ENCODE measurements around the gene LRRTM4. TPM values are rescaled to one million over a fixed set of nuclear protein-coding genes. Genes with fewer than 3 reads are reported as not detected.

LRRTM4 gene
- total and polyA plus RNA-seq, 2 of the 13 experiments (the other 11 are each of a cell fraction or from before 2014, with no cell fraction given): 1.2 TPM

DNA sequence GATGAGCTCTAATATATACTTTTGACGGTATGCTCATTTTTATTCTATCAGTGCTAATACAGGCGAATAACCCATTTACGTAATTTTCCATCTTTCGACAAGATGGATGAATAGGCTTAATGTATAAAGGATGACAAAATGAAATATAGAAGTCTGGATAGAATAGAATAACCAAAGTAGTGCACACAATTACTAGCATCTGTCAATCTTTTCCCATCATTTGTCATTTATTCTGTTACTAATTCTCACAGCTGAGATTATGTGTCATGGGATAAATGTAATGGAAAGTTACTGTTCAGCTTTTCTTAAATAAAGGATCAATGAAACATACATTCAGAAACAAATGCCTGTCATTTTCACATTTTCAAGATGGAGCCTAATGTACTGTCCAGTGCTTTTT lies 548.6 kb downstream of the LRRTM4 start:
- TF ChIP-seq ZNF337 (CRISPR knock-in tag; IDR thresholded peaks at IDR 0.05; ENCODE audit: borderline replicate concordance, low read depth) (no peak), ZNF33B (CRISPR knock-in tag; IDR thresholded peaks at IDR 0.05) (no peak), RFXANK (CRISPR knock-in tag; IDR thresholded peaks at IDR 0.05) (no peak)
- Histone ChIP-seq H3K4me2 (ENCODE audit: low read depth, low read length) (no peak overlapping the region), H3K4me3 (replicated peaks in 1 of 3; ENCODE audit: insufficient read depth in 1 of 3, low read depth in 2 of 3, low read length in 3 of 3) (no peak overlapping the region), H3K9me3 (ENCODE audit: low read length) (no peaks in the 10 kb centered on the region), H3K36me3 (replicated peaks in 1 of 2; ENCODE audit: control insufficient read depth in 1 of 2, insufficient read depth in 2 of 2, low read length in 2 of 2) (no peaks in the 10 kb centered on the region), H3K27me3 (ENCODE audit: control insufficient read depth in 1 of 2, insufficient read depth in 2 of 2, low read length in 2 of 2) (no peaks in the 10 kb centered on the region), H3K27ac (ENCODE audit: extremely low read length, insufficient read depth, low read length) (no peak overlapping the region), H3K79me2 (ENCODE audit: insufficient read depth, low read length) (no peaks in the 10 kb centered on the region), H2AFZ (ENCODE audit: low read length) (no peak overlapping the region), H3K9ac (ENCODE audit: insufficient read depth, low read depth, low read length) (no peak overlapping the region), H4K20me1 (ENCODE audit: insufficient read depth, low read length) (no peaks in the 10 kb centered on the region), H3K4me1 (ENCODE audit: insufficient read depth, low read length) (no peaks in the 10 kb centered on the region)
- 46% methylated on average over 4 of the region's 4 CpGs for WGBS (ENCODE audit: low lambda C conversion rate)
- ChIA-PET POLR2A (no interaction called here), CTCF (ENCODE audit: low intra/inter-chr PET ratio, low total read pairs) (no interaction called here)
- FAIRE-seq (no peak), DNase-seq (ENCODE audit: low spot score) (no peak), ATAC-seq (no peak)
- intact Hi-C loops (cut with micrococcal nuclease; ENCODE audit: unreplicated experiment): no loop called here
- in situ Hi-C loops (cut with HindIII; ENCODE audit: extremely low pct_ligation_motif_present, low pct_unique_long_range_greater_than_20kb): loop anchor here (10.0 to 25.0 kb wide), 2 partner anchors 311 to 1889 kb away; no protein-coding TSS in a partner anchor
- BruUV-seq (replicated peaks): no TSS peak

DNA sequence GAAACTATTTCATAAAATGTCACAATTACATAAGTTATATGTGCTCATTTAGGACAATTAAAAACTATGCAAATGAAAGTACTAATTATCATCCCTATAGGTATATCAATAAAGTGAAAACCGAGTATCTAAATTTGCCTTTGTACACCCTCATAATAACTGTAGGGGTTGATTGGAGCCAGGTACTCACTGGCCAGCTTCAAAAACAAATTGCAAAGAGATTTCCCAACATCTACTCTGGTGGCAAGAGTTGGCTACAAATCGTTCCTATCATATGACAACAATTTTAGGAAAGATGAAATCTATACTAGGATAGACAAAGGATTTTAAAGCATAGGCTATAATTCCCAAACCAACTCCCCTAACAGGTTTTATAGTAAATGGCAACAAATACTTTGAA lies 556.4 kb downstream of the LRRTM4 start:
- Histone ChIP-seq H2AFZ (ENCODE audit: low read length) (no peak overlapping the region), H3K36me3 (replicated peaks in 1 of 2; ENCODE audit: control insufficient read depth in 1 of 2, insufficient read depth in 2 of 2, low read length in 2 of 2) (no peaks in the 10 kb centered on the region), H3K4me2 (ENCODE audit: low read depth, low read length) (no peak overlapping the region), H3K4me1 (ENCODE audit: insufficient read depth, low read length) (no peaks in the 10 kb centered on the region), H3K79me2 (ENCODE audit: insufficient read depth, low read length) (no peaks in the 10 kb centered on the region), H4K20me1 (ENCODE audit: insufficient read depth, low read length) (no peaks in the 10 kb centered on the region), H3K9ac (ENCODE audit: insufficient read depth, low read depth, low read length) (no peak overlapping the region), H3K27ac (ENCODE audit: extremely low read length, insufficient read depth, low read length) (no peak overlapping the region), H3K4me3 (replicated peaks in 1 of 3; ENCODE audit: insufficient read depth in 1 of 3, low read depth in 2 of 3, low read length in 3 of 3) (no peak overlapping the region), H3K27me3 (ENCODE audit: control insufficient read depth in 1 of 2, insufficient read depth in 2 of 2, low read length in 2 of 2) (no peaks in the 10 kb centered on the region), H3K9me3 (ENCODE audit: low read length) (no peaks in the 10 kb centered on the region)
- BruUV-seq (replicated peaks): no TSS peak
- WGBS (ENCODE audit: low lambda C conversion rate): 1% methylated on average over 2 of the region's 2 CpGs
- ChIA-PET CTCF (ENCODE audit: low intra/inter-chr PET ratio, low total read pairs) (no interaction called here), POLR2A (no interaction called here)
- FAIRE-seq (no peak), ATAC-seq (no peak), DNase-seq (ENCODE audit: low spot score) (no peak)
- TF ChIP-seq ZNF703 (CRISPR knock-in tag; IDR thresholded peaks at IDR 0.05; ENCODE audit: borderline replicate concordance): no peak
- TF ChIP-seq ZNF10 (CRISPR knock-in tag; IDR thresholded peaks at IDR 0.05; ENCODE audit: borderline replicate concordance, low read depth): no peak
- no peak for TF ChIP-seq ZNF530 (CRISPR knock-in tag; IDR thresholded peaks at IDR 0.05; ENCODE audit: low read depth)
- no peak for TF ChIP-seq YEATS2 (CRISPR knock-in tag; IDR thresholded peaks at IDR 0.05; ENCODE audit: borderline replicate concordance)
- no peak for TF ChIP-seq GFI1 (CRISPR knock-in tag; IDR thresholded peaks at IDR 0.05; ENCODE audit: borderline replicate concordance)
- TF ChIP-seq RBM39 (IDR thresholded peaks at IDR 0.05; ENCODE audit: low read depth, low read length, poor library complexity, severe bottlenecking): no peak
- no peak for TF ChIP-seq ZFAT (CRISPR knock-in tag; conservative IDR thresholded peaks at IDR 0.05)
- no peak for TF ChIP-seq BRCA1 (CRISPR knock-in tag; IDR thresholded peaks at IDR 0.05)
- TF ChIP-seq ZNF652 (CRISPR knock-in tag; IDR thresholded peaks at IDR 0.05; ENCODE audit: borderline replicate concordance, low read depth): no peak
- TF ChIP-seq FOXA3 (CRISPR knock-in tag; IDR thresholded peaks at IDR 0.05): no peak
- no peak for TF ChIP-seq ATF7 (IDR thresholded peaks at IDR 0.05)
- TF ChIP-seq ATF7 (CRISPR knock-in tag; IDR thresholded peaks at IDR 0.05): no peak
- no peak for TF ChIP-seq NKX3-1 (CRISPR knock-in tag; IDR thresholded peaks at IDR 0.05)
- TF ChIP-seq STAT5B (CRISPR knock-in tag; IDR thresholded peaks at IDR 0.05): no peak
- TF ChIP-seq, protein P1, sequence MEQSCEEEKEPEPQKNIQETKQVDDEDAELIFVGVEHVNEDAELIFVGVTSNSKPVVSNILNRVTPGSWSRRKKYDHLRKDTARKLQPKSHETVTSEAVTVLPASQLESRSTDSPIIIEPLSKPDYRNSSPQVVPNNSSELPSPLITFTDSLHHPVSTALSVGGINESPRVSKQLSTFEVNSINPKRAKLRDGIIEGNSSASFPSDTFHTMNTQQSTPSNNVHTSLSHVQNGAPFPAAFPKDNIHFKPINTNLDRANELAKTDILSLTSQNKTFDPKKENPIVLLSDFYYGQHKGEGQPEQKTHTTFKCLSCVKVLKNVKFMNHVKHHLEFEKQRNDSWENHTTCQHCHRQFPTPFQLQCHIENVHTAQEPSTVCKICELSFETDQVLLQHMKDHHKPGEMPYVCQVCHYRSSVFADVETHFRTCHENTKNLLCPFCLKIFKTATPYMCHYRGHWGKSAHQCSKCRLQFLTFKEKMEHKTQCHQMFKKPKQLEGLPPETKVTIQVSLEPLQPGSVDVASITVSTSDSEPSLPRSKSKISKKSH (CRISPR knock-in tag; IDR thresholded peaks at IDR 0.05; ENCODE audit: borderline replicate concordance): no peak
- intact Hi-C loops (cut with micrococcal nuclease; ENCODE audit: unreplicated experiment) (no loop called here), in situ Hi-C loops (cut with HindIII; ENCODE audit: extremely low pct_ligation_motif_present, low pct_unique_long_range_greater_than_20kb) (loop anchor here (25.0 kb wide), 1 partner anchor 1897 kb away; no protein-coding TSS in a partner anchor)
